Measurements from ENCODE around the gene RARA. TPM values are rescaled to one million over a fixed set of nuclear protein-coding genes. Genes with fewer than 3 reads are reported as not detected.

Gene RARA
- total and polyA plus RNA-seq, 8 donors = 6.8 to 19.7 (median 11.6) TPM

- peak; percentile 77 to 92 (median 86) for DNase-seq
- WGBS, 2 donors = 0 to 1% methylated on average over 40 to 54 of the region's 55 CpGs
- no peak for TF ChIP-seq CTCF (IDR thresholded peaks at IDR 0.05)
- H3K4me3 ChIP-seq = peak overlapping the region; percentile 59 to 80 (median 73)
- intact Hi-C loops (cut with DNase I) = no loop called here
- H3K27me3 ChIP-seq = no peaks in the 10 kb centered on the region
- ATAC-seq = peak; percentile 47 to 65 (median 58)
- H3K36me3 ChIP-seq = no peaks in the 10 kb centered on the region
- no peak for FAIRE-seq
- peaks cover 4 to 40% (median 5%) of the 10 kb centered on the region in 3 donors for H3K4me1 ChIP-seq
- H3K27ac ChIP-seq = peak overlapping the region; percentile 68 to 89 (median 79)
- H3K9me3 ChIP-seq = no peaks in the 10 kb centered on the region
These were observed 32.2 kb downstream of the RARA start for GRCh38 chr17:40340880-40341807.

- FAIRE-seq (no peak), ATAC-seq (peak; percentile 69 to 77 (median 72)), DNase-seq (peak; percentile 63 to 92 (median 84))
- WGBS, 2 donors = 1% methylated on average over 34 to 55 of the region's 55 CpGs
- peak overlapping the region; percentile 59 to 80 (median 73) for H3K4me3 ChIP-seq
- no peaks in the 10 kb centered on the region for H3K9me3 ChIP-seq
- peaks cover 9 to 48% (median 11%) of the 10 kb centered on the region in 3 donors for H3K4me1 ChIP-seq
- no peaks in the 10 kb centered on the region for H3K27me3 ChIP-seq
- intact Hi-C loops (cut with DNase I) = no loop called here
- no peak for TF ChIP-seq CTCF (IDR thresholded peaks at IDR 0.05)
- no peaks in the 10 kb centered on the region for H3K36me3 ChIP-seq
- H3K27ac ChIP-seq = peak overlapping the region; percentile 68 to 89 (median 79)
These were observed 33.0 kb downstream of the RARA start for GRCh38 chr17:40341808-40342503.

GRCh38 chr17:40342504-40343218 lies 33.7 kb downstream of the RARA start:
- ATAC-seq = no peak
- DNase-seq = peak in 1 of 6 donors; percentile 58
- H3K36me3 ChIP-seq = no peaks in the 10 kb centered on the region
- intact Hi-C loops (cut with DNase I) = no loop called here
- H3K9me3 ChIP-seq = no peaks in the 10 kb centered on the region
- peak overlapping the region; percentile 17 to 89 (median 79) for H3K27ac ChIP-seq
- no peak for FAIRE-seq
- H3K27me3 ChIP-seq = no peaks in the 10 kb centered on the region
- peak overlapping the region; percentile 59 to 80 (median 73) for H3K4me3 ChIP-seq
- 4% methylated on average over 38 of the region's 38 CpGs for WGBS, 2 donors
- H3K4me1 ChIP-seq = peaks cover 12 to 50% (median 13%) of the 10 kb centered on the region in 3 donors
- no peak for TF ChIP-seq CTCF (IDR thresholded peaks at IDR 0.05)

DNA sequence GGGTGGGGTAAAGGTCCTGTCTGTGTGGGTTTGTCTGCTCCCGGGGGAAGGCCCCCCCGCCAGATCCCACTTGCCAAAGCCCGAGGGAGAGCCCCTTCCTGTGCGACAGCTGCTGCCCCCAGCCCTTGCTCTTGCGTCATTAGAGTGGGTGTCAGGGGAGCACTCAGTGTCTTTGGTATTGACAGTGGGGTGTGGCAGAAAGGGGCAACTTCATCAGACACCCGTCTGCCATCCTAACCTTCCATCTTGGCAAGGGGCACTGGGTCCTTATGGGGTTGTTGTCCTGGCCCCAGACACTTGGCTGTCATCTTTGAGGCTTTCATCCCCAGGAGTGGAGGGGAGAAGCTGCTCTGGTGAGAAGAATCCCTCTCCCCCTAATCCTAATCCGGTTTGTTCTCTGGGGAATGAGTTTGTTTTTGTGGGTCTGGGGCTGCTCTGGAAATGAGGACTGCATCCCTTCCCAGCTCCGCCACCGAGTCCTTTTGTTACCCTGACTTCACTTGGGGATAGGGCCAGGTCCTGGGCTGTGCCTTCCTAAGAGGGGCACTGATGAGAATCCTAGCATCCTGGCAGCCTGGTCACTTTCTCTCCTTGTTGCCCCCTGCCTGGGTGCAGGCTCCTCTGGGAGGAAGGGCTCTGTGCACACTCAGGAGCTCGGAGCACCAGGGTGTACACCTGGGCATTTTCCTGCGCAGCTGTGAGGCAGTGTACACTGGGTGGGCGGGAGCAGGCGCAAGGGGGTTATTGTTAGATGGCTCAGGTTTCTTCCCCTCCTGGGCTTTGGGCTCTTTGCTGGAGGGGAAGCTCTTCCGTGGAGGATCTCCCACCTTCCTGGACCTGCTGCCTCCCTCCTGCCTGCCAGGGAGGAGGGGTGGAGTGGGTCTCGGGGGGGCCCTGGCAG lies 34.5 kb downstream of the RARA start:
- TF ChIP-seq CTCF (IDR thresholded peaks at IDR 0.05) = no peak

More for the DNA sequence above, 34.5 kb downstream of the RARA start:
- Histone ChIP-seq H3K4me3 (peak overlapping the region in 3 of 4 donors; percentile 7 to 80 (median 73)), H3K36me3 (no peaks in the 10 kb centered on the region), H3K4me1 (peaks cover 18 to 57% (median 19%) of the 10 kb centered on the region in 3 donors), H3K27me3 (no peaks in the 10 kb centered on the region), H3K27ac (peak overlapping the region in 1 of 4 donors; percentile 80), H3K9me3 (no peaks in the 10 kb centered on the region)
- DNase-seq (peak in 2 of 6 donors; percentile 36 to 67), ATAC-seq (no peak), FAIRE-seq (no peak)
- 47 to 49% methylated on average over 15 of the region's 15 CpGs for WGBS, 2 donors
- intact Hi-C loops (cut with DNase I) = no loop called here

Measured in pancreas (tissue), 10 donors.